GM12801 (cell line): ENCODE results near the gene RGS10.

Experiments used
- CTCF ChIP-seq: IDR thresholded peaks from one replicate; pipeline ENCODE4 v1.5.1; 2011; ENCODE audit warnings: control low read depth; ENCODE audit not compliant: insufficient read length; ENCODE audit errors: extremely low read depth

The RGS10 gene

GRCh38 chr10:119555178-119555784 is 12.8 kb upstream of the RGS10 start:
- no peak for TF ChIP-seq CTCF

- no peak for TF ChIP-seq CTCF
Measured at GRCh38 chr10:119550827-119551226, 8.3 kb upstream of the RGS10 start.

- TF ChIP-seq CTCF: no peak
Measured at GRCh38 chr10:119549247-119549999, 6.9 kb upstream of the RGS10 start.

GRCh38 chr10:119546009-119546408 is 3.5 kb upstream of the RGS10 start:
- no peak for TF ChIP-seq CTCF

GRCh38 chr10:119545310-119545709 is 2.8 kb upstream of the RGS10 start:
- no peak for TF ChIP-seq CTCF

GRCh38 chr10:119543814-119544642 is 1.5 kb upstream of the RGS10 start:
- no peak for TF ChIP-seq CTCF

GRCh38 chr10:119542988-119543813 is 682 bp upstream of the RGS10 start:
- no peak for TF ChIP-seq CTCF
